Adrenal gland (tissue), 12 donors: ENCODE results near the gene IGSF9. TPM values are rescaled to one million over a fixed set of nuclear protein-coding genes. Genes with fewer than 3 reads are reported as not detected.

ENCODE experiments used
- DNase-seq, 7 donors: peaks; one replicate each; pipeline ENCODE4 v3.0.0-alpha.2; 2019 to 2020
- H3K27ac ChIP-seq, 5 donors: fragments of 200-600 bp; sonication (generic) in 4 of 5; 1 replicate in 3 of 5; 2 replicates in 2 of 5; pipeline versions ENCODE4 v1.5.1 to v1.8.0; 2016 to 2020; ENCODE audit warnings: mild to moderate bottlenecking in 1 of 5
- H3K27me3 ChIP-seq: fragments of 200-600 bp; 2 replicates; pipeline ENCODE4 v1.8.0; 2021
- H3K36me3 ChIP-seq, 2 donors: fragments of 200-600 bp; replicated peaks in 1 of 2; 1 replicate in 1 of 2; 2 replicates in 1 of 2; pipeline versions ENCODE4 v1.5.1 to v1.8.0; 2018 to 2022
- H3K4me1 ChIP-seq, 2 donors: fragments of 200-600 bp; replicated peaks in 1 of 2; 1 replicate in 1 of 2; 2 replicates in 1 of 2; pipeline versions ENCODE4 v1.5.1 to v1.8.0; 2018 to 2021
- H3K4me3 ChIP-seq, 4 donors: fragments of 200-600 bp; sonication (generic) in 3 of 4; one replicate each; pipeline ENCODE4 v1.5.1; 2016 to 2018
- H3K9me3 ChIP-seq, 3 donors: fragments of 200-600 bp; sonication (generic) in 1 of 3; replicated peaks in 1 of 3; 1 replicate in 2 of 3; 2 replicates in 1 of 3; pipeline versions ENCODE4 v1.5.1 to v1.8.0; 2016 to 2021
- POLR2A ChIP-seq, 2 donors: fragments of 450-650 bp; IDR thresholded peaks; one replicate each; pipeline ENCODE4 v1.6.1; 2017; ENCODE audit warnings: antibody characterized with exemption in 2 of 2, mild to moderate bottlenecking in 2 of 2, moderate library complexity in 1 of 2
- WGBS, 4 donors: extraction: QIAGEN DNeasy Blood & Tissue Kit in 2 of 4; methylation state at CpG; one replicate each; pipeline versions ENCODE4 v1.1.5 to v1.1.7; 2013 to 2017; 5-methylcytosine and 5-hydroxymethylcytosine counted together
- intact Hi-C, 2 donors: fragments of 100-400 bp; cut with DNase I; formaldehyde crosslinking; loops; one replicate each; pipeline versions ENCODE4 v1.14.1 to v1.15.0; 2022 to 2023
- polyA plus RNA-seq, 3 donors: library from polyadenylated mRNA; stranded (reverse); fragments of 200-250 nt in 2 of 3; fragments of 350-450 nt in 1 of 3; fragmentation: Illumina TruSeq in 1 of 3; extraction: RNeasy Lipid Tissue Mini Kit (QIAGEN cat#74804) in 1 of 3; gene quantifications; one replicate each; pipeline ENCODE4 v1.2.3, GENCODE V29; 2013 to 2014
- total RNA-seq, 9 donors: library from RNA; depleted of rRNA in 4 of 9; stranded (reverse); fragments of >200 nt in 4 of 9; fragments of 120-200 nt in 1 of 9; fragmentation: NEBNext Ultra II Directional in 1 of 9; extraction: Animal tissue kit (Norgen Biotek cat#: 25700) in 1 of 9; gene quantifications; one replicate each; pipeline versions ENCODE4 v1.1.0 to v1.2.4, GENCODE V29; 2013 to 2023
- TF ChIP-seq, protein P1 (sequence below), 6 experiments: fragments of 450-650 bp in 4 of 6; fragments of 200-600 bp in 2 of 6; sonication (generic) in 1 of 6; IDR thresholded peaks; 1 replicate in 5 of 6; 2 replicates in 1 of 6; pipeline versions ENCODE4 v1.5.1 to v1.8.0; 2016 to 2021; ENCODE audit warnings: antibody characterized with exemption in 6 of 6, mild to moderate bottlenecking in 2 of 6, moderate library complexity in 1 of 6
- donor health status: healthy with polysubstance abuse.
- donor health status: Bipolar disorder and iron deficiency.
- donor health status: DM: yes; HTN: yes; CAD: no.
- donor health status: DM: no; HTN: no; CAD: no.
- donor health status: DM: no; HTN: no; CAD: no.
- donor health status: DM: yes; HTN: yes; CAD: no.

Gene IGSF9
- total and polyA plus RNA-seq, 12 donors: 0.10 to 0.32 (median 0.19) TPM; not detected in 6

DNA sequence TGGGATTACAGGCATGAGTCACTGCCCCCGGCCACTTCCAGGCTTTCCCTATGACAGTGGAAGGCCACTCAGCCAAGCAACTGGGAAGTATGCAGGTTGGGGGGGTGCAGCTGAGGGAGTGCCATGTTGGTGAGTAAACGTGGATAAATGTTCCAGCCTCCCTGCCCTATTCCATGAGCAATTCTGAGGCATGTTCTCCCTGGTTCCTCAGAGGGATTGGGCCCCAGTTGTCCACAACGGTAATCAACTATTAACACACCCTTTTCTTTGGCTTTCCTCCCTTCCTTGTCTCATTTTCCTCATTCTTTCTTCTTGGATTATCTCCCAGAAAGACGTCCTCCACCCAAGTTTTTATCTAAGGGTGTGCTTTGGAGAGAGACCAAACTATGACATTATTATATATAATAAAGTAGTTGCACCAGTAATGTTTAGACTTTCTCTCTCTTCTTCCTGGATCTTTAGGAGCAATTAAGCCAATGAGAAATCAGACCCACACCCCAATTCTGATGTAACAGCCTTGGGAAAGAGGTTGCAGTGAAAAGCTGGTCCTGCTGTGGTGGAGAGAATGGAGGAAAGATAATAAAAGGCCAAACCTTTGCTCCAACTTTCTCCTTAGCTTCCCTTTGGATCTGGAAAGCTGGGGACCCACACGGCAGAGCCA lies 15.4 kb upstream of the IGSF9 start:
- no peaks in the 10 kb centered on the region for H3K36me3 ChIP-seq
- no peak overlapping the region for H3K4me3 ChIP-seq
- no peaks in the 10 kb centered on the region for H3K9me3 ChIP-seq
- DNase-seq: peak in 1 of 7 donors; percentile 17
- peak overlapping the region in 1 of 5 donors; percentile 34 for H3K27ac ChIP-seq
- TF ChIP-seq POLR2A (IDR thresholded peaks at IDR 0.05): no peak
- TF ChIP-seq, protein P1, sequence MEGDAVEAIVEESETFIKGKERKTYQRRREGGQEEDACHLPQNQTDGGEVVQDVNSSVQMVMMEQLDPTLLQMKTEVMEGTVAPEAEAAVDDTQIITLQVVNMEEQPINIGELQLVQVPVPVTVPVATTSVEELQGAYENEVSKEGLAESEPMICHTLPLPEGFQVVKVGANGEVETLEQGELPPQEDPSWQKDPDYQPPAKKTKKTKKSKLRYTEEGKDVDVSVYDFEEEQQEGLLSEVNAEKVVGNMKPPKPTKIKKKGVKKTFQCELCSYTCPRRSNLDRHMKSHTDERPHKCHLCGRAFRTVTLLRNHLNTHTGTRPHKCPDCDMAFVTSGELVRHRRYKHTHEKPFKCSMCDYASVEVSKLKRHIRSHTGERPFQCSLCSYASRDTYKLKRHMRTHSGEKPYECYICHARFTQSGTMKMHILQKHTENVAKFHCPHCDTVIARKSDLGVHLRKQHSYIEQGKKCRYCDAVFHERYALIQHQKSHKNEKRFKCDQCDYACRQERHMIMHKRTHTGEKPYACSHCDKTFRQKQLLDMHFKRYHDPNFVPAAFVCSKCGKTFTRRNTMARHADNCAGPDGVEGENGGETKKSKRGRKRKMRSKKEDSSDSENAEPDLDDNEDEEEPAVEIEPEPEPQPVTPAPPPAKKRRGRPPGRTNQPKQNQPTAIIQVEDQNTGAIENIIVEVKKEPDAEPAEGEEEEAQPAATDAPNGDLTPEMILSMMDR (IDR thresholded peaks at IDR 0.05): no peak
- WGBS, 4 donors: 46 to 60% (median 51%) methylated on average over 5 of the region's 5 CpGs
- H3K4me1 ChIP-seq: no peaks in the 10 kb centered on the region
- intact Hi-C loops: no loop called here
- H3K27me3 ChIP-seq: peaks cover 10% of the 10 kb centered on the region

DNA sequence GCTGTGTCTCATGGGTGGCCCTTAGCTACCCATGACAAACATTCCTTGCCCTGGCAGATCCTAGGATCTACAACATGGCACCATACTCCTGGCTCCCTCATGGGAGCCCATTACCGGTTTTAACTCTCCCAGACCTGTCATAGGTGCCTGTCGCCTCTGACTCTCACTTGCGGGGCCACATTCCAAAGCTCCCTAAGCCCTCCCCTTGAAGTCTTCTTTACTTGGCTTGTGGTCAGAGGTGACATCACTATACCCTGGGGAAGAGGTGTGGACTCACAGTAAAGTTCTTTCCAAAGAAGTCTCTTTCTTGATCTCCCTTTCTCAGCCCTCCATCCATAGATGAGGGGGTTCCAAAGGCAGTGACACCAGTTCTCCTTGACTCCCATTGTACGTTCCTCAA lies 14.0 kb upstream of the IGSF9 start:
- Histone ChIP-seq H3K36me3 (no peaks in the 10 kb centered on the region), H3K27ac (no peak overlapping the region), H3K4me1 (no peaks in the 10 kb centered on the region), H3K27me3 (peaks cover under 1% of the 10 kb centered on the region), H3K9me3 (no peaks in the 10 kb centered on the region), H3K4me3 (no peak overlapping the region)
- DNase-seq: no peak
- WGBS, 4 donors: 72 to 82% (median 78%) methylated on average over 4 of the region's 4 CpGs
- TF ChIP-seq POLR2A (IDR thresholded peaks at IDR 0.05): no peak
- intact Hi-C loops: no loop called here

GRCh38 chr1:159958719-159959380 lies 13.4 kb upstream of the IGSF9 start:
- Histone ChIP-seq H3K36me3 (no peaks in the 10 kb centered on the region), H3K4me3 (no peak overlapping the region), H3K9me3 (no peaks in the 10 kb centered on the region), H3K27me3 (no peaks in the 10 kb centered on the region), H3K4me1 (no peaks in the 10 kb centered on the region), H3K27ac (no peak overlapping the region)
- no peak for TF ChIP-seq POLR2A (IDR thresholded peaks at IDR 0.05)
- TF ChIP-seq, protein P1 (IDR thresholded peaks at IDR 0.05): no peak
- intact Hi-C loops: no loop called here
- 46 to 65% (median 62%) methylated on average over 3 of the region's 3 CpGs for WGBS, 4 donors
- DNase-seq: no peak

DNA sequence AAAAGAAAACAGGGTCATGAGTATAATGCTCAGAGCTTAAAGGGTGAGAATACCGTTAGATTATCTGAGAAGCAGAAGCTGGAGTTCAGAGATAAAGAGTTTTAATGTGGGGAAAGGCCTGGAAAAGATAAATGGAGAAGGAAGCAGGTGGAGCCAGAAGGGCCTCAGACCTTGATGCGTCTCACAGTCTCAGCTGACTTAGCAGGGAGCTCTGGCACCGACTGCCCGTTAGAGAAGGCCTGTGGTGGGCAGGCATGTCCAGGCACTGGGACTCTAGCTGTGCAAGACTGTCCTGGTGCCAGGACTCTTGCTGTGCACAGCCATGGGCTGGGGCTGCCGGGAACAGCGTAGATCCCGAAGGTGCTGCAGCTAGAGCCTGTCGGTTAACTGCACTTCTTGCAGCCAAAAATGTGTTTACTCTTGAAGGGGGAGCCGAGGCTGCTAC lies 12.4 kb upstream of the IGSF9 start:
- intact Hi-C loops: no loop called here
- WGBS, 4 donors: 59 to 69% (median 65%) methylated on average over 5 to 9 of the region's 9 CpGs
- Histone ChIP-seq H3K4me3 (no peak overlapping the region), H3K4me1 (no peaks in the 10 kb centered on the region), H3K27me3 (no peaks in the 10 kb centered on the region), H3K27ac (no peak overlapping the region), H3K36me3 (no peaks in the 10 kb centered on the region), H3K9me3 (no peaks in the 10 kb centered on the region)
- DNase-seq: no peak
- TF ChIP-seq, protein P1 (IDR thresholded peaks at IDR 0.05): no peak
- TF ChIP-seq POLR2A (IDR thresholded peaks at IDR 0.05): no peak
